GM12873 (cell line): ENCODE data around the gene TENT5C.

Source experiments
- CTCF ChIP-seq: IDR thresholded peaks from 2 replicates; pipeline ENCODE4 v1.5.1; 2012; ENCODE audit warnings: low read depth, mild to moderate bottlenecking, moderate library complexity, low read length, control low read depth; ENCODE audit not compliant: insufficient read depth; ENCODE audit errors: missing control alignments

Gene TENT5C

GRCh38 chr1:117605774-117606648 is at the start of gene TENT5C:
Gene TENT5C, plus strand, starts transcription at chr1:117606048. Its CDS starts 16,821 bp downstream, at chr1:117622869.
- no peak for TF ChIP-seq CTCF

DNA sequence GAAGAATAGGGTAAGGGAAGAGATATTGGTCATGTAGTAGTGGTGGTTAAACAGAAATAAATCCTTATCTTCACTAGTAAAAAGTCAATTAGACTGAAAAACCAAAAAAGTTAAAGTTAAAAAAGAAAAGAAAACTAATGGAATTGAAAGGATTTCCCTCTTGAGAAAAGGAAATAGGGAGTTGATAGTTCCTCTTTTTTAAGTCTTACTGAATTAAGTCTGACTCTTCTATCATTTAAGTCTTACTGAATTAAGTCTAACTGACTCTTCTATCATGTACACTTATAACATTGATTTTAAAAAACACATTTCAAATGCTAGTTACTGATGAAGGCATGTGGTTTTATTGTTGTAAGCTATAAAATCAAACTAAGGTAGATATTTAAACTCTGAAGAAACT is 49.5 kb upstream of the TENT5C start:
- no peak for TF ChIP-seq CTCF

DNA sequence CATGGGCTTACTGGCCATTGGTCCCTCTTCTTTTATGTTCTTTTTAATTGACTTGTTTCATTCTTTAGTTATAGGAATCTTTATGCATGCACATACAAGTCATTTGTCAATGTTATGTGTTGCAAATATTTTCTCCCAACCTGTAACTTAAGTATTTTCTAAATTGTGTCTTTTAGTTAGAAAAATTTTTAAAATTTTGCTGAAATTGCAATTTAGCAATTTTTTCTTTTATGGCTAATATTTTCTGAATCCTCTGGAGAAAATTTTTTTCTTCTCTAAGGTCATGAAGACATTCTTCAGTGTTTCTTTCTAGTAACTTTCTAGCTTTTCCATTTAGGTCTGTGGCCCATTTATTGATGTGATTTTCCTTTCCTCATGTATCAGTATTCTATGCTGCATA is 48.9 kb upstream of the TENT5C start:
- TF ChIP-seq CTCF, result no peak

GRCh38 chr1:117559139-117559538 is 46.7 kb upstream of the TENT5C start:
- TF ChIP-seq CTCF, result no peak

DNA sequence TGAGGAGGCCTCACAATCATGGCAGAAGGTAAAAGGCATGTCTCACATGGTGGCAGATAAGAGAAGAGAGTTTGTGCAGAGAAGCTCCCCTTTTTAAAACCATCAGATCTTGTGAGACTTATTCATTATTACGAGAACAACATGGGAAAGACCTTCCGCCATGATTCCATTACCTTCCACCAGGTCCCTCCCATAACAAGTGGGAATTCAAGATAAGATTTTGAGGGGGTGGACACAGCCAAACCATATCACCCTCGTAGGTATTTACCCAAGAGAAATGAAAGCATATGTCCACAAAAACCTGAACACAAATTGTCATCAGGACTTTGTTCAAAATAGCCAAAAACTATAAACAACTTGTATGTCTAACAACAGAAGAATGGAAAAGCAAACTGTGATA is 45.9 kb upstream of the TENT5C start:
- TF ChIP-seq CTCF, result no peak

DNA sequence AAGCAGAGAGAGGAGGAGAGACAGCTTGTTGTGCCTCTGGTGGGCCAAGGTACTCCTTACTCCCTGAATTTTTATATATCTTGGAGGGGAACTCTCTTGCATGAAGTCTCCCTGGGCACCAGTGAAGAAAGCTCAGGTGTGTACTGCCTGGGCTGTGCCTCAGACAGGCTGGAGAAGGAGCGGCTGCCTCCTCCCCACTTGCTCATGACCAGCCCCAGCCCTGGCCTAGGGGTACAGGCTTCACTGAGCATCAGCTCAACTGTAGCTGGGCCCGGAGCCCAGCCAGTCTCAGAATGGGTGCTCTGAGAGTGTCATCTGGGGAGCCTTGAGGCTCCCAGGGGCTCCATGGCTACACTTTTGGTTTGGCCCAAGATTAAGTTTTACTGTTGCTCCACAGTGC is 44.8 kb upstream of the TENT5C start:
- TF ChIP-seq CTCF, result no peak

GRCh38 chr1:117561551-117561950 is 44.3 kb upstream of the TENT5C start:
- no peak for TF ChIP-seq CTCF
